NCI-H526 treated with DMSO at 0.1 percent for 48 hours (cell line): ENCODE data around the gene ETS2.
A peak's percentile ranks its signal among the peaks of the same experiment; 100 is the strongest.

Source experiments
- DNase-seq: peaks from one replicate; lab custom pipeline; 2025; lab: John Stamatoyannopoulos, UW

The ETS2 gene

GRCh38 chr21:38780879-38781278 is 24.9 kb upstream of the ETS2 start:
- no peak for DNase-seq

- DNase-seq, result no peak
Observed at GRCh38 chr21:38784458-38785266, 21.1 kb upstream of the ETS2 start.

- no peak for DNase-seq
Observed at GRCh38 chr21:38785483-38785882, 20.2 kb upstream of the ETS2 start.

- peak; percentile 9 for DNase-seq
Observed at GRCh38 chr21:38787016-38787415, 18.7 kb upstream of the ETS2 start.

DNA sequence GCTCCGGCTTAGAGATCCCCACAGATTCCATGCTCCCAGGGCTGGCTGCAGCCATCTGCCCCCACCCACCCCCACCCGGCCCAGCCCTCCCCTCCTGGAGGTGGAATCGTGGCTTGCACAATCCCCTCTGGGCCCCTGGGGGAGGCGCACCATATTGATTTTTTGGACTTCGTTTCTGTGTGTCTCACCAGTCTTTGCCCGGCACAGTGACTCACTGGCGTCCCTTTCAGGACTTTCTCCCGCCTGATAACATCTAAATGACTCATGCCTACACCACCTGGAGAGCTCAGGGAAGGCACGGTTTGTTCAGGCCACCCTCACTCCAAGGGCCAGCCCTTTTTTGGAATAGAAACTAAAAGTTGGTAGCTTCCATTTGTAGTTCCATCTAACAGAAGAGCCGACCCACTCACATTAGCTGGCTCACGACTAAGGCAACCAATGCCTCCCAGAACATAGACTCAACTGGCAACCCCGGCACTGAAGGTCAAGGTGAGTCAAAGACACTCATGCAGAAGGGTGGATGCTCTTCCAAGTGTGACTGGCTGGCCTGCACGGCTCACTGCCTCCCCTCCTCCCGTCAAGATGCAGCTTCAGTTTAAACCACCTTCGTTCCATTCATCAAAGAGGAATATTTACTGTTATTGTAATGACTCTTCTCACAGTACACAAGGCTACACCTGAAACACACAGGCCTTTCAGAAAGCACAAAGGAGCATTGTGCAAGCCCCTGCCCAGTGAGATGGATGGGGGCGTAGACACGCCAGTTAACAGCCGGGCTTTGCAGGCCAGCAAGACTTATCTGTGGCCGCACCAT is 18.1 kb upstream of the ETS2 start:
- DNase-seq, result peak; percentile 97

- DNase-seq, result peak; percentile 23
Observed at GRCh38 chr21:38788275-38788905, 17.3 kb upstream of the ETS2 start.

DNA sequence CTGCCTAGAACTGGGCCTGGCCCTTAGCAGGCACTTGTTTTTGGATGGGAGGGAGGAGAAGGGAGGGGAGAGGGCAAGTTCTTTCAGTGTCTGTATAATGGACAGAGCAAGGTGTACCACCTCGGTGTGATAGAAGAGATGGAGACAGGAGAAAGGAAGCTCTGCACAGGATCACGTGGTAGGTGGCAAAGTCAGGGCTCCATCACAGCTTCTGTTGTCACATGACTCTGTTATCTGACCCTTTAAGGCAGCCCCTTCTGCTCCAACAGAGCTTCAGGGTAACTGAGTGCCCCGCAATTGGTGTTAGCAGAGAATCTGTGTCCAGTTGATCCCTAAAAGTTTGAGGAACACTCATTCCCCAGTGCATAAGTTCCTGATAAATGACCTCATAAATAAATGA is 16.5 kb upstream of the ETS2 start:
- DNase-seq, result no peak

DNA sequence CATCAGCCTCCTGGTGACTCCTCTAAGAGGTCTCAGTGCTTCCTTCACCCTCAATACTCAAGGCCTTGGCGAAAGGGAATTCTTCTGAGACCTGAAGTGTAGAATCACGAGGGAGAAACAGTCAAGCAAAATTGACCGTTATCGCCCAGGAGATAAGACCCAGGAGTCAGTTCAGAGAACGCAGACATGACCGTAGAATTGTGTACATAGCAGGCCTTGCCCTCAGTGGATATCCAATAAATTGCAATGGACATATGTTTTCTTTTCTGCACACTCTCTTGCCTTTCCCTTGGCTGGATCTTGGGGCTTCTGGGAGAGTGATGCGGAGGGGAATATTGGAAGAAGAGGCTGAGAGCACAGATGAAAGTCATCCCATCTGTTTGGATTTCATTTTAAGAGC is 15.7 kb upstream of the ETS2 start:
- DNase-seq, result no peak

DNA sequence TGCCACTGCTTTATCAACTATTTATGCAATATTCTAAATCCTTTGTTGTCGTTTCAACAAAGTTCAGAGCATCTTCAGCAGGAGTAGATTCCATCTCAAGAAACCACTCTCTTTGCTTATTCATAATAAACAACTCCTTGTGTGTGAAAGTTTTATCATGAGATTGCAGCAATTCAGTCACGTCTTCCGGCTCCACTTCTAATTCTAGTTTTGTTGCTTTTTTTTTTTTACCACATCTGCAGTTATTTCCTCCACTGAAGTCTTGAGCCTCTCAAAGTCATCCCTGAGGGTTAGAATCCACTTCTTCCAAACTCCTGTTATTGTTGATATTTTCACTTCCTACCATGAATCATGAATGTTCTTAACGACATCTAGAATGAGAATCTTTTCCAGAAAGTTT is 14.8 kb upstream of the ETS2 start:
- DNase-seq, result no peak

- DNase-seq, result no peak
Observed at GRCh38 chr21:38792676-38793459, 12.9 kb upstream of the ETS2 start.

DNA sequence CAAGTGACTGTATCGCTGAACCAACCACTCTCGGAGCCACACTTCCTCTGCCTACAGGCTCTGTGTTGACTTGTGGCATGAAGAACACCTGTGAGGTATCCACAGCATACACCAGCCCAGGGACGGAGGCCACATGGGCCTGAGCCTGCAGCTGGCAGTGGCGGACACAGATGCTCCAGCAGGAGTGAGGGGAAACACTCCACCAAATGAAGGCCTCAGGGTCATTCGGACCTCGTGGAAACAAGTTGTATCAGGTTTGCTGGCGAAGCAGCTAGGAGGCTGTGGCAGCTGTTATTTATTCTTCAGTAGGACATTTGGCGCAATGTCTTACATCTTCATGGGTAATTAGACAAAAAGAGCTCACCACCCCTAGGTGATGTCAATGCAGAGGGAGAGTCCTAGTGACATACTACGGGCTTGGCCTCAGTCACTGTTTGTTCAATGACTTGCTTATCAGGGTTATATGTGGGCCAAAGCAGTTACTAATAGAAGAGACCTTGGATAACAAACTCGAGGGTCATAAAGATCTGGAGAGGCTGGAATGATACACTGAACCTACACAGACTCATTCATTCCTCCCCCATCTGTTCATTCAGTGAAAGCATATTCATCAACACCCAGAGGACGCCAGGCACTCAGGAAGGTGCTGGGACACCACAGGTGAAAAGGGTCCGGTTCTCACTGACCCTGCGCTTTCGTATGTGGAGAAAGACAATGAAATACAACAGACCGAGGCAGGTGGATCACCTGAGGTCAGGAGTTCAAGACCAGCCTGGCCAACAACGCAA is 11.6 kb upstream of the ETS2 start:
- DNase-seq, result no peak

GRCh38 chr21:38794978-38795377 is 10.8 kb upstream of the ETS2 start:
- DNase-seq, result no peak

DNA sequence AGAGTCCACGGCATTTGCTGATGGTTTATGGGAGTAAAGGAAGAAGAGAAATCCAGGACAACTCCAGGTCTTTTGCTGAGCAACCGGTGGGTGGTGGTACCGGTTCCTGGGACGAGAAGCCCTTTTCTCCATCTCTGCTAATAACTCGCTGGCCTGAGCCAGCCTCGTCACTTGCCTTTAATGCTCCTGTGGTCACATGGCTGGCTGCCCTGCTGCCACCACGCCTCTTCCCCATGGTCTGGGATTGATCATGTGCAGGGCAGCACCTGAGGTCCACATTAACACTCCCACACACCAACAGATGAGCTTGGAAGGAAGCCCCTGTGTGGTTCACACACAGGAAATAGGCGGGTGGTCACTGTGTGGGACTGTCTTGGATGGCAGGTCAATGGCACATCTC is 10.3 kb upstream of the ETS2 start:
- DNase-seq, result no peak

- DNase-seq, result no peak
Observed at GRCh38 chr21:38796424-38796823, 9.3 kb upstream of the ETS2 start.

DNA sequence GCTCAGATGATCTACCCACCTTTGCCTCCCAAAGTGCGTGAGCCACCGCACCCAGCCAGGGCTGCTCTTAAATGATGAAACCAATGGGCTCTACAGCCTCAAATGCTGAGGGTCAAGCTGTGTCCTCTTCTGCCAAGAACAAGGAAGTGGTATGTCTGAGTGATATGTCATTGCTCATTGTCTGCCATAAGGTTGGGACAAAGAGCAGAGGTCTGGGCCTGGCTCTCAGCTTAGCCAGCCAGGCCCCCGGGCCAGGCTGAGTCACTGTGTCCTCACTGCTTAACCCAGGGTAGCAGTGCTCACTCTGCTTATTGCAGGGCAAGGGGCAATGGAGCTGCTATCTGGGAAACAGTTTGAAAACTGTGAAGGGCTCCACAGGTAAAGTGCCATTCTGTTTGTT is 8.3 kb upstream of the ETS2 start:
- DNase-seq, result no peak

DNA sequence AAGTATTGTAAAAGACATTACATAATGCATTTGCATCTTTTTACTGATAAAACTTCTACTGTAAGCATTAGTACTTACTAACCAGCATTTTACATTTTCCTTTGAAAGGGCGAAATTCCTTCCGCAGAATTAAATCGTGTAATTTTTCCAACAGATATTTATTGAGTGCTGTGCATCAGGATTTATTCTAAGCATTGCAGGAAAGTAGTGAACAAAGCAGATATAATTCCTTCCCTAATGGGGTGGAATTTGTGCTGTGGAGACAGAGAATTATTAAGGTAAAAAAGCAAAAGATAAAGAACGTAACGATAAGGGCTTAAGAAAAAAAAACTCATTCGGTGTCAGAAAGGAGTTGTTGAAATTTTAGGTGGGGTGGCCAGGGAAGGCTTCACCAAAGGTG is 7.6 kb upstream of the ETS2 start:
- no peak for DNase-seq

DNA sequence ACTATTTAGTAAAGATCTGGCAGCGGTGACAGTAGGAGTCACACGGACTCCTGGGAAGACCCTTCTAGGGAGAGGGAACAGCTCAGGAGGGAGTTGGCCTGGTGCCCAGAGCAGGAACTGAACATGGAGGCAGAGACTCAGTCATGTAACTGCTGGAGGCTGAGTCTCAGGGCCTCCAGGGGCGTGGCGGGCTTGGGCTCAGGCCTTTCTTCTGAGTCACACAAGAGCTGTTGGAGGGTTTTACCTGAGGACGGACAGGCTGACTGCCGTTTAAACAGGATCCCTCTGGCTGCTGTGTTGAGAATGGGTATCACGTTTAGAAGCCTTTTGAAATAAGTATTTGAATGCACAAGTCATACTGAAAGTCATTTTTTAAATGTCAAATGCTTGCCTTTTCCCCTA is 7.2 kb upstream of the ETS2 start:
- no peak for DNase-seq

DNA sequence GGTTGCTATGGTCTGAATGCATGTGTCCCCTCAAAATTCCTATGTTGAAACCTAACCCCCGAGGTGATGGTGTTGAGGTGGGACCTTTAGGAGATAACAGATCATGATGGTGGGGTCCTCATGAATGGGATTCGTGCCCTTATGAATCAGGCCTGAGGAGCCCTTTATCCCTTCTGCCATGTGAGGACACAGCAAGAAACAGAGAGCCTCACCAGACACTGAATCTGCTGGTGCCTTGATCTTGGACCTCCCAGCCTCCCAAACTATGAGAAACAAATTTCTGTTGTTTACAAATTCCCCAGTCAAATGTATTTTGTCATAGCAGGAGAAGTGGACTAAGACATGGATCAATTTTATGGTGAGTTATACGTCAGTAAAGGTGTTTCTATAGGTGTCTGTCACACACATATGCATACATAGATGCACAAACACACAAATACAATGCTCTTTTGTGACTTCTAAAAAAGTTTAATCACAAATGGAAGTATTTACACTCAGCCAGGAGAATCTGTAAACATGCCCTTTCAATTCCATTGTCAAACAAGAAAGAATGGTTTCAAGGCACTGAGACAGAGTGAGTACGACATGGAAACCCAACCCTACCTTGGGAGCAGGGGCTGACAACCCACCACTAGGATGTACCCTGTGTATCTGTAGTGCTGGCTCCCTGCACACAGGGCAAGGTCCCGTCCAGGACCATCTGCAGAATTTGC is 5.5 kb upstream of the ETS2 start:
- no peak for DNase-seq

GRCh38 chr21:38800924-38801744 is 4.6 kb upstream of the ETS2 start:
- DNase-seq, result no peak
